ELF-1 (cell line): ENCODE results near the gene HMGCR.

Experiments used
- DNase-seq: peaks from one replicate; pipeline ENCODE4 v3.0.0-alpha.2; 2016; ENCODE audit warnings: low read depth, low spot score

Gene HMGCR

DNA sequence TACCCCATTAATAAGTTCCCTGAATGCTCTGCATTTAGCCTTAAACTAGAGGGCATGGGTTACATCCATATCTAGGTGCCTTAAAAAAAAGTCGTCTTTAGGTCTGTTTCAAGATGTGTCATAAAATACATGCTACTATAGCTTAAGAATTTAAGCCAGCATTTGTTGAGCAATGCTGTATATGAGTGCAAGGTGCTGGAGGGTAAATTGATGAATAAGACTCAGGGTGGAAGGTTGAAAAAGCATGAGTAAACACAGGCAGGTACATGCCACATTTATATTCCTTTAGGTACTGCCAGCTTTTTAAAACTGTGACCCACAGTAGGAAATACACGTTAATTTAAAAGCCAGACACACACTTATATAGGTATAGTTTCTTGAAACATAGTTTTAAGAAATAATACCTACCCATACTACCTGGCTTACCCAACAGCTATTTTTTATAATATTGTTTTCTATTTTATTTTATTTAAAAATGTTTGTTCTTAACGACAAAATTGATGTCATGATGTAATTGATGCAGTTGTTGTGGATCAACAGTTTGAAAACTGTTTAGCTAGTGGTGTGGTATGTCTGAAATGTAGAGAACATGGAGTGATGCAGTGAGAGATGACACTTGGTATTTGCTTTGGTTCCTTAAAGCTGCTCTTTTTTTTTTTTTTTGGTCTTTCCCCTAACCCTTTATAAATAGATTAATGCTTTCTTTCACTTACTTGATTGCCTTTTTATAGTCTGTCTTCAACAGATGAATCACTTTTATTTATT, 3.9 kb downstream of the HMGCR start:
- DNase-seq: no peak

DNA sequence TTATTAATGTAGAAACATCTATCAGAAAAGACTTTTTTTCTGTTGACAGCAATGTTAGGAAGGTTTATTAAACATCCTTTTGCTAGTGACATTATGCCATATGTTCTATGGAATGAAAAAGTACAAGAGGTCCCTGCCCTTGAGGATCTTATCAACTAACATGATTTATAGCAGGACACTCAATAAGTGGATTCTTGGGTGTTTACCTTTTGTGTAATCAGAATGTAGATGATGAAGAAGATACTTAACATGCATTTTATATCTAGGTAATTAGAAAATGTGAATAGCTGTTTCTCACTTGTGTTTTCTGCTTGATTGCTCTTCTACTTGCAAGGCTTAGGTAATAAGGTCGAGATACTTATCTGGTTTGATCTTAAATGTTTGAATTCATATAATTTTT, 4.9 kb downstream of the HMGCR start:
- DNase-seq: no peak

DNA sequence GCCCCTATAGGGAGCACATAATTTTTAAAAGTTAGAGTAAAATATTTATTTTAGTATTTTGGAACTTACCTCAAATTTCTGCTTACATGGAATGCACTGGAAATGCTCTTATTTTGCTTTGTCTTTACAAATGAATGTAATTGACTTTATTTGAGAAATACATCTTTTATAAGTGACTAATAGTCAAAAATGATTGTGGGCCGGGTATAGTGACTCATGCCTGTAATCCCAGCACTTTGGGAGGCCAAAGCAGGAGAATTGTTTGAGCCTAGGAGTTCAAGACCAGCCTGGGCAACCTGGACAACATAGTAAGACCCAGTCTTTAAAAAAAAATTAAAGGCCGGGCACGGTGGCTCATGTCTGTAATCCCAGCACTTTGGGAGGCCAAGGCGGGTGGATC, 5.8 kb downstream of the HMGCR start:
- DNase-seq: no peak

DNA sequence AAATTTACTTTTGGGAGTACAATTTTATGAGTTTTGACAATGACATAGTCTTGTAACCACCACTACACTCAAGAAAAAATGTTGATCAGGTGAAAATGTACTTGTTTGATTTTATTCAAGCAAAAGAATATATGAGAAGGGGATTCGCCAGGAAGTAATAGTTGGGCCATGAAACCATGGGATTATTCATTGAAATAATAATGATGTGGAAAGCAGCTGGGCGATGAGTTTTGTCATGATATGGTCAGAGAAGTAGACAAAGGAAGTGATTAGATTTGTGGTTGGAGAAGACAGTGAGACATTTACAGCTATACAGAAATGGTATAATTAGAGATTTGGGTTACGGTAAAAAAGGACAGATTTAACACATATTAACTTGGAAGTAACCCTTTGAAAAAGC, 11.2 kb downstream of the HMGCR start:
- DNase-seq: no peak

DNA sequence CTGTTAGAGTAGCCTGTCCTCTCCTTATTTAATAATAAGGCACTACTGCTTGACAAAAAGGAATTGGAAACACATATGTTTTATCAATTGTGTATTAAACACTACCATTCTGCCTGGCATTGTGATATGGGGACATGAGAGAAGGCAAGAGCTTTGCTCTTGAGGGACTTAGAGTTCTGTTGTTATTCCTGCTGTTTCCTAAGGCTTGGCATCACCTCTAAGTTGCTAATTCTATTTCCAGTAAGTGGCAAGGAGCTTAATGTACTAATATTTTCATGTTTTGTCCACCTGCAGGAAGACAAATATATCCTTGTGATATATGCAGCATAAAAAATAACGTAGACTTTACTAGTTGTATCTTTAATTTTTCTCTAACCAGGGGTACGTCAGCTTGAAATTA, 12.6 kb downstream of the HMGCR start:
- DNase-seq: no peak

DNA sequence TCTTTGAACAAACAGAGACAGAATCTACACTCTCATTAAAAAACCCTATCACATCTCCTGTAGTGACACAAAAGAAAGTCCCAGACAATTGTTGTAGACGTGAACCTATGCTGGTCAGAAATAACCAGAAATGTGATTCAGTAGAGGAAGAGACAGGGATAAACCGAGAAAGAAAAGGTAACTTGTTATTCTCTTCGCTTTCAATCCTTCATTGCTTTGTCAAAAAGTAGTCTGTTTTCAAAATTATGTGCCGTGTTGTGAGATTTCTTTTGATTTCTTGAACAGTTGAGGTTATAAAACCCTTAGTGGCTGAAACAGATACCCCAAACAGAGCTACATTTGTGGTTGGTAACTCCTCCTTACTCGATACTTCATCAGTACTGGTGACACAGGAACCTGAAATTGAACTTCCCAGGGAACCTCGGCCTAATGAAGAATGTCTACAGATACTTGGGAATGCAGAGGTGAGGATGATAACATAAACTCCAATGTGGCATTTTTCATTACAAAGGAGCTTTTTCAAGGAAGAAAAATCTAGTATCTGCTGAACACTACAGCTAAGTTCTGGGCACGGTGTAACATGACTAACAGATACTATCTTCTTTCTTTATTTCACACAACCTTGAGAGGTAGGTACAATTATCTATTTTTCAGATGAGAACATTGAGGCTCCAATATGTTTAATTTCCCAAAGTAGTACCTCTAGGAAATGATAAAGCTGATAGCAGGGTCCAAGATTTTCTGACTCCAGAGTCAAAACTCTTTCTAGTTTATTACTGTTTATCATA, 14.3 kb downstream of the HMGCR start:
- DNase-seq: no peak

DNA sequence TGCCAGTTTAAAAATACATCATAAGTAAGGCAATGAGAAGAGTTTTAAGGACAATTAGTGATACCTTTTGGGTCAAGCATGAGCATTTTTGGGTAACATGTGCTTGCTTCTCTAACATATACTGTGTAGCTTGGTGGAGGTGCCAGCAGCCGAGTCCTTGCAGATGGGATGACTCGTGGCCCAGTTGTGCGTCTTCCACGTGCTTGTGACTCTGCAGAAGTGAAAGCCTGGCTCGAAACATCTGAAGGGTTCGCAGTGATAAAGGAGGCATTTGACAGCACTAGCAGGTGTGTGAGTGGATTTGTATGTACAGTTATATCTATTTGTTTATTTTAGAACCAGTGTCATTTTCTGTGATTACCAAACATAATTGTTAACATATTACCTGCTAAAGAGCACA, 18.2 kb downstream of the HMGCR start:
- no peak for DNase-seq

DNA sequence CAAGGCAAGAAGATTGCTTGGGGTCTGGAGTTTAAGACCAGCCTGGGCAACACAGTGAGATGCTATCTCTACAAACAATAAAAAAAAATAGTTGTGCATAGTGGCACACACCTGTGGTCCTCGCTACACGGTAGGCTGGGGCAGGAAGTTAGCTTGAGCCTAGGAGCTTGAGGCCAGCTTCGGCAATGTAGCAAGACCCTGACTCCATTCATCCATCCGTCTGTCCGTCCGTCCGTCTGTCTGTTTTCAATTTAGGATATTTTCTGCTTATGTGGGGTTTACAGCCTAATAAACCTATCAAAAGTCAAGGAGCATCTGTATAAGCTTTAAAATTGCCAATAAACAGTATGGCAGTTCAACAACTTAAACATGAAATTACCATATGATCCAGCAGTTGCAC, 19.7 kb downstream of the HMGCR start:
- DNase-seq: no peak

DNA sequence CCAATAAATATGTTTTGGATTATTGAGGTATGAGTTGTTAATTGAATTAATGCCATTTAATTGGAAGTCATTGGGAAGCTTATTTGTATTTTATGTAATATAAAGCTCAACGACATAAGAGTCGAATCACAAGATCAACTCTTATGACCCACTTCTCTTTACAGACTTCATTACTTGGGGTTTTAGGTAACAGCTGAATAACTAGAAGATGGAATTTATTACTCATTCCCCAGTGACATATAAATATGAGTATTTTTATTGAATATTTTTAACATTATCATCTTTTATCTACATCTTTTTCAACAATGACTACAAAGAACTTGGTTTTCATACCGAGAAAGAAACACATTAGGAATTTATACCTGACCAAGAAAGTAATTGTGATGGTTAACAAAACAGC, 21.1 kb downstream of the HMGCR start:
- no peak for DNase-seq

DNA sequence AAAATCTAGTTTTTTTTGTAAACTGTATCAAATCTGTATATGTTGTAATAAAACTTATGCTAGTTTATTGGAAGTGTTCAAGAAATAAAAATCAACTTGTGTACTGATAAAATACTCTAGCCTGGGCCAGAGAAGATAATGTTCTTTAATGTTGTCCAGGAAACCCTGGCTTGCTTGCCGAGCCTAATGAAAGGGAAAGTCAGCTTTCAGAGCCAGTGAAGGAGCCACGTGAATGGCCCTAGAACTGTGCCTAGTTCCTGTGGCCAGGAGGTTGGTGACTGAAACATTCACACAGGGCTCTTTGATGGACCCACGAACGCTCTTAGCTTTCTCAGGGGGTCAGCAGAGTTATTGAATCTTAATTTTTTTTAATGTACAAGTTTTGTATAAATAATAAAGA, 24.3 kb downstream of the HMGCR start:
- DNase-seq: no peak

DNA sequence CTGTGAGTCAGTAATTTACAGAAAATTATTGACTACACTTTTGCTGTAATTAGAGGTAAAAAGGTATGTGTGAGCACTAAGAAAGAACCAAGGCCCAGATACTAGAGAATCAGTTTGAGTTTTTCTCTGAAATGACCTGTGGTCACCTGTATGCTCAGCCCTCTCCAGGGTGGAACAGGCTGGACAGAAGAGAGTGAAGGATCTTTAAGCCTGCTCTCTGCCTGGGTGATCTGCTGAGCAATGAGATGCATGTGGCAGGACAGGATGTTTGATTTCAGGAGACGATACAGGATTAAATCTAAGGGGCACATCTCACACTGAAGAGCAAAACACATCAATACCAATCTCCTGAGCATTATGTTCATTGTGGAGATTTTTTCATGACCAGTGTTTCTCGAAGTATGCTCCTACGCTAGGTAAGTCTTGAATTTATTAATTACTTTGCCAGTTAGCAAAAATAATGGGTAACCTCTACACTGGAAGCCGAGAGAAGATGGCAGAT, 25.5 kb downstream of the HMGCR start:
- DNase-seq: no peak

DNA sequence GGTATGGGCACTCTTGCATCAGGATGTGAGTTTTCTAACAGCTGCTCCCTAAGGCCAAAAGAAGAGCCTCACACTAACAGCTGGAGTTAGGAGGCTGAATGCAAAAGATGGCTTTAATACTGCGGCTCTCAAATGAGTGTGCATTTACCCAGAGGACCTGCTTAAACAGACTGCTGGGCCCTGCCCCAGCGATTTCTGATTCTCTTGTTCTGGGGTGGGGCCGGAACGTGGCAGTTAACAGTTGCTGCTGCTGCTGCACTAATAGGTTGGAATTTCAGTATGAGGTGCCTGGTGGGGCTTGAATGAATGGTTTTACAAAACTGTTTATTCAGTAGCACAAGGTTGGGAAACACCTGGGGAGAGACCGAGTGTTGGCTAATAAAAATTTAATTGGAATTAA, 26.1 kb downstream of the HMGCR start:
- DNase-seq: no peak

DNA sequence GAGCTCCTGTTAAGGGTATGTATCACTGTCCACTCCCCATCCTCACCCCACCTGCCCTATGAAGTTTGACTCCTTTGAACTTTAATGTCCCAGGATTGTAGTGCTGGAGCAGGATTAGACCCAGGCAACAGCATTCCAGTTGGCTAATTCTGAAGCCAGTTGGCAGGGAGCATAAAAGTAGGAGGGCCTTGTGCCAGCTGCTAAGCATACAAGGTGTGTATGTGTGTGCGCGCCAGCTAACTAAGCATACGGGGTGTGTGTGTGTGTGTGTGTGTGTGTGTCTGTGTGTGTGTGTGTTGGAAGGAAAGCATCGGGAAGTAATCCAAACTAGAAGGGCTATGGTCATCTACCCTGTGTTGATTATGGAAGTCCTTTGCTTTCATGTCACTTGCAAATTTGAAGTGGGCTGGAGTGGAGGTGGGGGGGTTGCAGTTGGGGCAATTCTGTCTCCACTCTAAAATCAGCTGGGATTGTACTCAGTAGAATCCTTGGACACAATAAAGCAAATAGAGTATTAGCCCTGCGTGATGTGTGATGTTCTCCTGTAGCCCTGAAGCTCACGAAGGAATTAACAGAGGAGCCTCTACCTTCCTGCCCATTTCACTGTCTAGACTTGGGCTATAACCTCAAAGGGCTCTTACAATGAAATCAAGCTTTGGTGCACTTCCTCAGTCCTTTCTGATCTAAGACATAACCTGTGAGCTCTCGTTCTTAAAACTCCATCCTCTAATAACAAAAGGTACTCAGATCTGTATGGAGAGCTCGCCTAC, 26.9 kb downstream of the HMGCR start:
- no peak for DNase-seq

DNA sequence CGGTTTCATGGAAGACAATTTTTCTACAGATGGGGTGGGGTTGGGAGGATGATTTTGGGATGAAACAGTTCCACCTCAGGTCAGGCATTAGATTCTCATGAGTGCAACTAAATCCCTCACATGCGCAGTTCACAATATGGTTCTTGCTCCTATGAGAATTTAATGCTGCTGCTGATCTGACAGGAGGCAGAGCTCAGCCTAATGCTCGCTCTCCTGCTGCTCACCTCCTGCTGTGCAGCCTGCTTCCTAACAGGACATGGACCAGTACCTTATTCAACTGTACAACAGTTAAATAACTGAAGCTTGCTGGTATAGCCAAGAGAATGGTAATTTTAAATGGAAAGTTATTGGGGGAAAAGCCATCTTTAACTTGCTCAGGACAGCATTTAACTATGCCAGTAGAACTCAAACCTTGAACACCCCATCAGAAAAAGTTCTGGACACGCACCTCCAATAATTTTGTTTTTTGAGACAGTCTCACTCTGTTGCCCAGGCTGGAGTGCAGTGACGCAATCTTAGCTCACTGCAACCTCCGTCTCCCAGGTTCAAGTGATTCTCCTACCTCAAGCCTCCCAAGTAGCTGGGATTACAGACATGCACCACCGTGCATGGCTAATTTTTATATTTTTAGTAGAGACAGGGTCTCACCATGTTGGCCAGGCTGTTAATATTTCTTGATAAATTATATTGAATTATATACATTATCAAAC, 27.7 kb downstream of the HMGCR start:
- DNase-seq: no peak

DNA sequence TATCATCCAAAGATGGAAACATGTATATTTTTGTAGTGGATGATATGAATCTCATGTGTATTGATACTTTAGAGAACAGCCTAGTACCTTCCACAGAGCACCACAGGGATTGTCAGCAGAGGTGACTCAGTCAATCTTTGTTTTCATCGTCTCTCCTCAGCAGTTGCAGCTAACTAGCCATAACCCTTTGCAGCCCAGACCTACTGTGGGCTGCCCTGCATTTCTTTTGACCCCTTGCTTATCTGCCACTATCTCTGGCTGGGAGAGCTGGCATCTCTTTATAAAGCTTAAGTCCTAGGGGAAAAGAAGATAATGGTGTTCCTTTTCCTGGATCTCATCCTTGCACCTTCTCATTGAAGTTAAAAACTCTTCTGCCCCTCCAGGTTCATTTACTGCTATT, 28.7 kb downstream of the HMGCR start:
- DNase-seq: no peak

DNA sequence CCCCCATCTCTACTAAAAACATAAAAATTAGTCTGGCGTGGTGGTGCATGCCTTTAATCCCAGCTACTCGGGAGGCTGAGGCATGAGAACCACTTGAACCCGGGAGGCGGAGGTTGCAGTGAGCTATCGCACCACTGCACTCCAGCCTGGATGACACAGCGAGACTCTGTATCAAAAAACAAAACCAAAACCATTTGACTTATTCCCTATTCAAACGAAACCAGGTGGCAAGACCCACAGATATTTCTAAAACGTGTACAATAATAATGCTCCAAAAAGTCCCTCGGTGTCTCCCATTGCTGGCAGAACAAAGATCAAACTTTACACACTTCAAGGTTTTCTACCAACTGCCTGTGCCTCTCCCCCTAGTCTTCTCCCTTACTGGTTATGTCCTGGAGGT, 29.8 kb downstream of the HMGCR start:
- no peak for DNase-seq

DNA sequence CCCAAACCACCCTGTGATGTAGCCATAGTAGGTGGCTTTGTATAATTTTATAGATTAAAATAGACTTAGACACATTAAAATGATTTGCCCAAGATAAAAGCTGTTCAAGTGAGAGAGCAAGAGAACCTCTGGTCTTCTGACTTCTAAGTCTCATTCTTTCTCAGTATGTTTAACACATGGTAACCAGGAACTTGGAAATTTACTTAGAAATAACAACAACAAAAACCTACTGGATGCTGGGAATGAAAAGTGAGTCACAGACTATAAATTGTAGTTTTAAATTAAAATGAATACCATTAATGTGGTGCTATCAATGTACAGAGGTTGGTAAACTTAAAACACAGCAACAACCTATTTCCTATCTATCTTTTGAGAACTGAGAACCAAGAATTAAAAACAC, 30.4 kb downstream of the HMGCR start:
- no peak for DNase-seq

DNA sequence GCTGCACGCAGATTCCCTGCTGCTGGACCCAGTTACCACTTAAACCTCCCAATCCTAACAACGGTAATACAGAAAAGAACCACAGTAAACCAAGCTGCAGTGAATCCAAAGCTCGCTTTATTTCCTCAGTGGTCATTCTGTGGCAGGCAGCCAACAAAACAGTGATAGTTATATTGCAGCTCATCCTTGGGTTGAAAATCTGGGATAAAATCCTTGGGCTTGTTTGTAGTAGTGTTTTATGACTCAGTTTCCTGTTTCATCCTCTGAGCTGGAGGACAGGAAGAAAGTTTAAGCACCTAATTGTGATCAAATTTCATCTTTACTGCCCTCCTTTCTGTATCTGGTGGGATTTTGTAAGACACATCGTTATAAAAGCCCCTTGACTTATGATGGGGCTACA, 31.4 kb downstream of the HMGCR start:
- no peak for DNase-seq

DNA sequence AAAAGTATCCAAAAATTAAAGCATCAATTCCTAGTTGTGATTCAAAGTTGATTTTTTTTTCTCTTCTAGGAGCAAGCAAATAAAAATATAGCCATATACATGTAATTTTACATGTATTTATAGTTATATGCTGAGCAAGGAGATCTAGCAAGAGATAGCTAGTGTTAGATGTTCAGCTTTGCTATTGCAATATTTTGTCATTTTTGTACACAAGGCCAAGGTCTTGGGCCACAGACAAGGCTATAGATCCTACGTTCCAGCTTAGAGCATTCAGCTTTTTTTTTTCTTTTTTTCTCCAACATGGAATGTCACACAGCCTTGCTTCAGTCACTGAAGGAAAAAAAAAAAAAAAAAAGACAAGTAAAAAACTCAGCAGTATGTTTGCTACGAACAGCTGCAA, 36.8 kb downstream of the HMGCR start:
- no peak for DNase-seq

DNA sequence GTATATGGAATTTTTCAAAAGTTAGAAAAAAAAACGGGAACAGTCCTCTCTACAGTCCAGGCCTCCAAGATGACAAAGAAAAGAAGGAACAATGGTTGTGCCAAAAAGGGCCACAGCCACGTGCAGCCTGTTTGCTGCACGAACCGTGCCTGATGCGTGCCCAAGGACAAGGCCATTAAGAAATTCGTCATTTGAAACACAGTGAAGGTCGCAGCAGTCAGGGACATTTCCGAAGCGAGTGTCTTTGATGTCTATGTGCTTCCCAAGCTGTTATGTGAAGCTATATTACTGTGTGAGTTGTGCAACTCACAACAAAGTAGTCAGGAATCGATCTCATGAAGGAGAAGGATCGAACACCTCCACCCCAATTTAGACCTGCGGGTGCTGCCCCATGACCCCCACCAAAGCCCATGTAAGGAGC, 37.4 kb downstream of the HMGCR start:
- no peak for DNase-seq

DNA sequence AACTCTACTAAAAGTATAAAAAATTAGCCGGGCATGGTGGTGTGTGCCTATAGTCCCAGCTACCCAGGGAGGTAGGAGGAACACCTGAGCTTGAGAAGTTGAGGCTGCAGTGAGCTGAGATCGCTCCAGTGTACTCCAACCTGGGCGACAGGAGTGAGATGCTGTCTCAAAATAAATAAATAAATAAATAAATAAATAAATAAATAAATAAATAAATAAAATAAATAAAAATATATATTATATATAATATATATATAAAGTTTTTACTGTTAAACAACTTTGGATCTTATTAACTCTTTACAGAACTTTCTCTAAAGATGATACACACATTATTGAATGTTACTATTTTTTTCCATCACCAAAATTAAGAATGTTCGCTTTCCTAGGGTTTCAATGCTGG, 38.4 kb downstream of the HMGCR start:
- DNase-seq: no peak

DNA sequence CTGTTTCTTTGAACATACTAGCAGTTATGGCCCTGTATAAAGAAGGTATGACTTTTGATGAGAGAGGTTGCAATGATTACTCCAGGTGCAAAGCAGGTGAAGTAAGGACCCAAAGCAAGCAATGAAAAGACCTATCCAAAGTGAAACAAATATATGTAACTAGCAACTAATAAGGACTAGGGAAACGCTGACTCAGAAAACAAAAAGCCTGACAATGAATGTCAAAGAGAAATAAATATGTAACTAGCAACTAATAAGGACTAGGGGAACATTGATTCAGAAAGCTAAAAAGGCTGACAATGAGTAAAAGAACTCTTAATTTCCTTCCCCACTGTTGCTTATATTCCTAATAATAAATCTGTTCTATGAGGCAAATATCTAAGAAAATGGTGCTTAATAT, 43.1 kb downstream of the HMGCR start:
- no peak for DNase-seq
